Smooth muscle cell (in vitro differentiated cells): ENCODE results near the gene ITPRID1. TPM values are rescaled to one million over a fixed set of nuclear protein-coding genes. Genes with fewer than 3 reads are reported as not detected.

Experiments used
- DNase-seq: peaks from one replicate; lab custom pipeline; 2025; ENCODE audit not compliant: unreplicated experiment; lab: John Stamatoyannopoulos, UW
- H2AFZ ChIP-seq: fragments of 200-600 bp; sonication (generic); 2 replicates; pipeline ENCODE4 v1.6.0; 2016; ENCODE audit warnings: antibody characterized with exemption, low read depth, mild to moderate bottlenecking
- H3F3A ChIP-seq: fragments of 200-600 bp; sonication (generic); 2 replicates; pipeline ENCODE4 v1.6.0; 2017; ENCODE audit warnings: antibody characterized with exemption, low read depth
- H3K27ac ChIP-seq: fragments of 200-600 bp; sonication (generic); 2 replicates; pipeline ENCODE4 v1.5.1; 2016; ENCODE audit warnings: low read depth, mild to moderate bottlenecking
- H3K27me3 ChIP-seq: fragments of 200-600 bp; sonication (generic); 2 replicates; pipeline ENCODE4 v1.6.1; 2016; ENCODE audit warnings: low read depth, mild to moderate bottlenecking
- H3K36me3 ChIP-seq: fragments of 200-600 bp; sonication (generic); 2 replicates; pipeline ENCODE4 v1.5.1; 2016; ENCODE audit warnings: low read depth
- H3K4me1 ChIP-seq: fragments of 200-600 bp; sonication (generic); 2 replicates; pipeline ENCODE4 v1.5.1; 2016; ENCODE audit warnings: low read depth
- H3K4me2 ChIP-seq: fragments of 200-600 bp; sonication (generic); 2 replicates; pipeline ENCODE4 v1.6.0; 2016; ENCODE audit warnings: mild to moderate bottlenecking
- H3K4me3 ChIP-seq: fragments of 200-600 bp; sonication (generic); 2 replicates; pipeline ENCODE4 v1.5.1; 2016; ENCODE audit warnings: mild to moderate bottlenecking
- H3K79me2 ChIP-seq: fragments of 200-600 bp; sonication (generic); 2 replicates; pipeline ENCODE4 v1.6.0; 2016; ENCODE audit warnings: low read depth, mild to moderate bottlenecking
- H3K9ac ChIP-seq: fragments of 200-600 bp; sonication (generic); 2 replicates; pipeline ENCODE4 v1.6.0; 2016; ENCODE audit warnings: low read depth
- H3K9me3 ChIP-seq: fragments of 200-600 bp; sonication (generic); replicated peaks from 2 replicates; pipeline ENCODE4 v1.5.1; 2016; ENCODE audit warnings: low read depth
- H4K20me1 ChIP-seq: fragments of 200-600 bp; sonication (generic); 2 replicates; pipeline ENCODE4 v1.6.0; 2016; ENCODE audit warnings: low read depth
- CTCF ChIP-seq: fragments of 200-600 bp; sonication (generic); IDR thresholded peaks from 2 replicates; pipeline ENCODE4 v1.5.1; 2017; ENCODE audit warnings: borderline replicate concordance, mild to moderate bottlenecking, antibody characterized with exemption; ENCODE audit not compliant: insufficient read depth, poor library complexity, severe bottlenecking
- WGBS: methylation state at CpG from one replicate; pipeline ENCODE4 v1.1.7; 2016; ENCODE audit warnings: low lambda C conversion rate; 5-methylcytosine and 5-hydroxymethylcytosine counted together
- polyA plus RNA-seq: library from polyadenylated mRNA; unstranded; fragments of >200 nt; fragmentation: Nextera tagmentation; extraction: Ambion mirVana; gene quantifications from 2 replicates; pipeline ENCODE4 v1.2.1, GENCODE V29; 2016
- total RNA-seq: library from RNA; depleted of rRNA; stranded (reverse); fragments of >200 nt; gene quantifications from 2 replicates; pipeline ENCODE4 v1.2.3, GENCODE V29; 2014

Gene ITPRID1
- total and polyA plus RNA-seq, 2 experiments from 2014 or later = not detected

- no peaks in the 10 kb centered on the region for H3F3A ChIP-seq
- TF ChIP-seq CTCF = no peak
- no peak overlapping the region for H2AFZ ChIP-seq
- no peak overlapping the region for H3K4me3 ChIP-seq
- H3K4me1 ChIP-seq = no peaks in the 10 kb centered on the region
- H3K27me3 ChIP-seq = peaks cover 8% of the 10 kb centered on the region
- no peak for DNase-seq
- no peaks in the 10 kb centered on the region for H3K79me2 ChIP-seq
- H3K36me3 ChIP-seq = no peaks in the 10 kb centered on the region
- H3K27ac ChIP-seq = no peak overlapping the region
- WGBS = 70% methylated on average over 6 of the region's 7 CpGs
- no peak overlapping the region for H3K9ac ChIP-seq
- no peak overlapping the region for H3K4me2 ChIP-seq
- no peaks in the 10 kb centered on the region for H4K20me1 ChIP-seq
- no peaks in the 10 kb centered on the region for H3K9me3 ChIP-seq
These were observed 133.6 kb downstream of the ITPRID1 start for GRCh38 chr7:31647511-31647910.

DNA sequence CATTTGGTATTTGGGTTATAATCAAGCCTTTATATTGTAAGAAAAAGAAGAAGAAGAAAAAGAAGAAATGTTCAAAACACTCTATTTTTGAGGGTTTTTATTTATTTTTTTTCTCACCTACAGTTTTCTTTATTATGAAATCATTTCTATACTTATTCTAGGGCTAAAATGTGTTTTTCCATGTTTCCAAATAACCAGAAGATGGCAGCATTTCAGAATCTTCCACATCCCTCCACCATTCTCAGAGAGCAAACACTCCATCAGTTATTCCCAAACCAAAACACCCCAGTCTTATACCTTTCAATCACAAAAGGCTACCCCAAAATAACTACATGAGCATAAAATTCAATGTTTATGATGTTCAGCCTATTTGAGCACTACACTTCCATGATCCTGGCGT is 134.4 kb downstream of the ITPRID1 start:
- H3K36me3 ChIP-seq = no peaks in the 10 kb centered on the region
- no peak overlapping the region for H3K27ac ChIP-seq
- no peaks in the 10 kb centered on the region for H3F3A ChIP-seq
- DNase-seq = no peak
- no peak overlapping the region for H3K9ac ChIP-seq
- H3K79me2 ChIP-seq = no peaks in the 10 kb centered on the region
- peaks cover 8% of the 10 kb centered on the region for H3K27me3 ChIP-seq
- TF ChIP-seq CTCF = peak; percentile 28
- no peaks in the 10 kb centered on the region for H3K4me1 ChIP-seq
- H3K4me2 ChIP-seq = no peak overlapping the region
- no peak overlapping the region for H3K4me3 ChIP-seq
- H4K20me1 ChIP-seq = no peaks in the 10 kb centered on the region
- no peaks in the 10 kb centered on the region for H3K9me3 ChIP-seq
- H2AFZ ChIP-seq = no peak overlapping the region
- WGBS = 79% methylated on average over 1 of the region's 1 CpG

DNA sequence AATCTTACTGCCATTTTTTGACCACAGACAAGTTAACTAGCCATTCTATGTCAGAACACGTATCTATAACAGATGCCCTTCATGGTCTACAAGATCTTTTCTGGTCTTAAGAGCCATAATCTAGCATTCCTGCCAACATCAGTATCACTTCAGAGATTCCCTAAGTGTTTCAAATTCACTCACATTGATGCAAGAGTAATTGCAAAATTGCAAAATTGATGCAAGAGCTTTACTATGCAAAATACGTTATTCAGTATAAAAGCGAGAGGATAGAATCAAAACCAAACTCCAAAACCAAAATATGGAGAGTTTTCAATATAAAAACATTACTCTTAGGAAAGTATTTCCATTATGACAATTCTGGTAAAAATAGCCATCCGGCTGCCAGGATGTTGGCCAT is 135.0 kb downstream of the ITPRID1 start:
- no peaks in the 10 kb centered on the region for H3K36me3 ChIP-seq
- no peaks in the 10 kb centered on the region for H3F3A ChIP-seq
- no peak overlapping the region for H3K4me2 ChIP-seq
- no peak for TF ChIP-seq CTCF
- peaks cover 5% of the 10 kb centered on the region for H3K27me3 ChIP-seq
- H3K9ac ChIP-seq = no peak overlapping the region
- H3K79me2 ChIP-seq = no peaks in the 10 kb centered on the region
- no peak overlapping the region for H3K4me3 ChIP-seq
- WGBS = 90% methylated on average over 4 of the region's 4 CpGs
- H3K4me1 ChIP-seq = no peaks in the 10 kb centered on the region
- no peaks in the 10 kb centered on the region for H4K20me1 ChIP-seq
- no peak for DNase-seq
- no peaks in the 10 kb centered on the region for H3K9me3 ChIP-seq
- H3K27ac ChIP-seq = no peak overlapping the region
- H2AFZ ChIP-seq = no peak overlapping the region

- Histone ChIP-seq H3K9ac (no peak overlapping the region), H3F3A (no peaks in the 10 kb centered on the region), H2AFZ (no peak overlapping the region), H3K27ac (no peak overlapping the region), H3K36me3 (no peaks in the 10 kb centered on the region), H3K9me3 (no peaks in the 10 kb centered on the region), H3K79me2 (no peaks in the 10 kb centered on the region), H3K4me3 (no peak overlapping the region), H3K27me3 (peaks cover 13% of the 10 kb centered on the region), H3K4me2 (no peak overlapping the region), H3K4me1 (no peaks in the 10 kb centered on the region), H4K20me1 (no peaks in the 10 kb centered on the region)
- DNase-seq = no peak
- WGBS = 62% methylated on average over 7 of the region's 7 CpGs
- no peak for TF ChIP-seq CTCF
These were observed 137.6 kb downstream of the ITPRID1 start for GRCh38 chr7:31651234-31652062.
